ENCODE measurements around the gene STX18.
A peak's percentile ranks its signal among the peaks of the same experiment; 100 is the strongest.
"Not testable (repeated sequence)": the region's sequence is repeated elsewhere in the genome, so short reads cannot be mapped to it uniquely, and the experiment has no call there.

Gene STX18

DNA sequence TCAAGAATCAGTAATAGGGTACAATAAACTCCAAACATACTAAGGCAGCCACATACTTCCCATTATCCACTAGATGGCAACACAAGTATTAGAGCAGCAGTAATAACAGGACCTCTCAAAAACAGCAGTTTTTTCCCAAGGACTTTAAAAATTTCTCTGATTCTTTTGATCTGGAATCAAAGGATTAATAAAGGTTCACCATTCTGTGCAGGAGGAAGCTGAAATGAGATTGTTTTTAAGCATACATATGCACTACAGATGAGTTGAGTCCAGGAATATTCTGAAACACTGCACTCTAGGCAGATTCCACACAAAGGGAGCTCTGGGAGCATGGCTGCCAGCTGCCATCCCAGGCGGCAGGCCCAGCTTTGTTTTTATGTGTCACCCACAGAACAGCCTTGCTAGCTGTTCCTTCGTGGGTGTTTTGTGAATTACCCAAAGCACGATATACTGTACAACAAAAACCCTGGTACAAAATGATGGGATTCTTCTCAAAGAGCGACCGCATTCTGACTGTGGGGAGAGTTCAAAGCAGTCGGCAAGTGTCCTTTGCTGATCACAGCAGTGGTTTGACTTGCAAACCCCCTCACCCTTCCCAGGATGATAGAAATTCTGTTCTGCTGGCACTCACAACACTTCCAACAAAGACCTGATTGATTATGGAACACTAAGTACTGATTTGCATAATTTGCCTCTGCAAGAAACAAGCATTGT lies 61.0 kb downstream of the STX18 start:
- DNase-seq (ENCODE audit: low read depth in 2 of 2): no peak

DNA sequence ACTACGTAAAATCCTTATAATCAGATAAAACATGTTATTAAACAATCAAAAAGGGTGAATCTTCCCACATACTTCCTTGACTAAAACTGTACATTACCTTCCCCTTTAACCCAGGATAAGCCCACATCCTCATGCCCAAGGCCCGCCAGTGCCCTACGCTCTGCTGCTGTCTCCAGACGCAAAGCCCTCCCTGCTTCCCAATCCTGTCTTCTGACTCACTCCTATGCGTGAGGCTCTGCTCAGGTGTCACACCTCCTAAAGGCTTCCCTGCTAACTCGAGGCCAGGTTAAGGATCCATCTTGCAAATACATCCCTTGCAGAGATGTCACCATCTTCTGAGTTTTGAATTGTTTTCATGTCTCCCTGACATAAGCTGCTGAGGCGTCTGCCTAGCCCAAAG lies 61.6 kb downstream of the STX18 start:
- DNase-seq (ENCODE audit: low read depth in 2 of 2): no peak

DNA sequence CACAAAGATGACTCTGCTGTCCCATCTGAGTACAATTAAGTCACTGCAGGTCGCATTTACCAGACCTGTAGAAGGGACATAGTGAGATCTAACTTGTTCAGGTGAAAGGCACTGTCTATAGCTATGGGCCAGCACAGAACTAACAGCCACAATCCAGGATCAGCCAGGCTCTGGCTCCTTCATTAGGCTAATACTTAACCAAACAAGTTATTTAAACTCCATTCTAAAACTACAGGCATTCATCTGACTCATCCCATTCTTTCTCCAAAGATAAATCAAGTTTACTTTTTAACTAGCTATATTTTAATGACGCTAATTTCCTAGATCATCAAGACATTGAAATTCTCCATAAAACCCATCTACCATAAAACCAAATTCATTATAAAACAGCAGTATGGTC lies 62.5 kb downstream of the STX18 start:
- DNase-seq (ENCODE audit: low read depth in 2 of 2): no peak

DNA sequence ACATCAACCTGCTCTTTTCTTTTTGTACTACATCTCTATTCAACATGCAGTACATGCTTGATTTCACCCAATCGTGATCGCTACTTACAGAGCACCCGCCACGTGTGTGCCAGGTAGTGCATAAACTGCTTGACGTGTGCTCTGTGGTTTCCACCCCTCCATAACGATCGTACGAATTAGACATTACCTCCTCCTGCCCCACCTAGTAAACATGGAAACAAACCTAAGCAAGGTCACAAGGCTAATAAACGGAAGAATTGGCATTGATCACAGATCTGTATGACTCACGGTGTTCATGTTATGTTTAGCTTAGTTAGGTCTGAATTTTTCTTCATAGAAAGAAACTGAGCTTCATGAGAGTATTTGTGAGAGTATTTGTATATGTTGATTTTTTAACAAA lies 64.1 kb downstream of the STX18 start:
- DNase-seq (ENCODE audit: low read depth in 2 of 2): no peak

DNA sequence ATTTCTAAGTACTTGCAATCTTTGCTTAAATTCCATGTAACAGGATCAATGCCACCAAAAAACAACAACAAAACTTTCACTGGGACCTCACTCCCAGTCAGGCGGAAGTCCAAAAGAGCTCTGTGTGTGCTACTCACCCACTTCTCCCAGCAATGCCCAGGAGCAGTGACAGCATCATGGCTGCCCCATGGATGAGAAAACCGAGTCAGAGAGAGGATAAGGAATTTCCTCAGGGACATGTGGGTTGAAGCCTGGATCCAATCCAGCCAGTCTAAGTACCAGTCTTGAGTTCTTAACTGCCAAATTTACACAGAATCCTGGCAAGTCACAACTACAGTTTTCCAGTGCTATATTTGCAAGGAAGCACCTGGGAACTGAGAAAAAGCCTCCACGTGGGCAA lies 64.5 kb downstream of the STX18 start:
- no peak for DNase-seq (ENCODE audit: low read depth in 2 of 2)

DNA sequence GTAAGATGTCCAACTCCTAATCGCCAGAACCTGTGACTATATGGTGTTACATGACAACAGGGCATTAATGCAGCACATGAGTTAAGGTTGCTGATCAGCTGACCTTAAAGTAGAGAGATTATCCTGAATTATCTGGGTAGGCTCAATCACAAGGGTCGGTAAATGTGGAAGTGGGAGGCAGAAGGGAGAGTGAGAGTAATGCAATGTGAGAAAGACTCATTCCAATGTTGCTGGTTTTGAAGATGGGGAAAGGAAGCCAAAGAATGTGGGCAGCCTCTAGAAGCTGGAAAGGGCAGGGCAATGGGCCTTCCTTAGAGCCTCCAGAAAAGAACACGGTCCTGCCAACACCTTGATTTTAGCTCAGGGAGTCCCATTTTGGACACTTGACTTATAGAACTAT lies 67.4 kb downstream of the STX18 start:
- no peak for DNase-seq (ENCODE audit: low read depth in 2 of 2)

DNA sequence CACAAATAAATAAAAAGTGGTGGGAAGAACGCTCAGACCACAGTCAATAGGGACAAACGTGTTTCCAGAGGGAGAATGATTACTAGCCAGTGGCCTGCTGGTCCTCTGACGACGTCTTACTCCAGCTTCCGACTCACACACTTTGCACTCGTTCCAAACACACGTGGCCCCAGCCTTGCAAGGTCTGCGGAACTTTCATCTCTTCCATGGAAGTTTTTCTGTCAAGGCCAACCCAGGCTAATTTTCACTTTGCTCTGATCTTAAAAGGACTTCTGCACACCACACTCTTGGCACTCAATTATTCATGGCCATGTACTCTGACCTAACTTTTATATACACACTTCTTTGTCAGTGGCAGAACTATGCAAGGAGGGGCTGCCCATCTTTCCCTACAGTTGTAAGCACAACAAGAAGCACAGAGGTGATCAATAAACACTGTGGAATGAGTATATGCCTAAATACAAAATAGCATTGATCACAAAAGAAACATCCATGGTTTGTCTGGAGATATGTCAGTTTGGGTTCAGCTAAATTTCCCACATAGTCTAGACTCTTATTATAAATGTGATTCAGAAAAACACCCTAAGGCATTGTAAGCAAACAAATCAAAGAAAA lies 69.4 kb downstream of the STX18 start:
- no peak for DNase-seq (ENCODE audit: low read depth in 2 of 2)

DNA sequence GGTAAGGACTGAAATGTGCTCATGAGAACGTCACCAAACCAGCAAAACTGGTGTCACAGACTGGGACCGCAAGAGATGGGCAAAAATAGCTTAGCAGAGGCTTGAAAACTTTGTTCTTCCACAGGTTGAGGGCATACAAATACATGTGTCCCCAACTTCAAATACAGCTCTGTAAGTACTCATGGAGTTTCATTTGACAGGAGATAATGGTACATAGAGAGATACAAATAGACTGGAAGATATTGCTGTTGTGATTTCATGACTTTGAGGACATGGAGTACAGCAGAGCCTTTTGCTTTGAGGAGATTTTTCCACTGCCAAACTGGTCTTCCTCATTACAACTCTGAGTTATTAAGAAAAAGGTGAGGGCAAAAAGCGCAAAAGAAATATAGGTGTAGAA lies 70.7 kb downstream of the STX18 start:
- DNase-seq (ENCODE audit: low read depth in 2 of 2): no peak

DNA sequence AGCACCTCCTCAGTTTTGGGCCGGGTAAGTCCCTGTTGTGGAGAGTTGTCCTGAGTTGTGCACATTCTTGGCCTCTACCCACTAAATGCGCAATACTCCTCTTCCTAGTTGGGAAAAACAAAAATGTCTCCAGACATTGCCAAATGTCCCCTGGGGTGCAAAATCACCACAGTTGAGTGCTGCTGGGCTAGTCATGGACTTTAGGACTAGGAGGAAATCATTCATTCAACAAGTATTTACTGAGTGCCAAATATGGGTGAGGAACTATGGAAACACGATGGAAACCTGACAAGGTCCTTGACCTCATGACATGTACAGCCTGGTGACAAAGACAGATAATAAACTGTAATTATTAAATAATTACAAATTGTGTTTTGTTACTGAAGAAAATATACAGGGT lies 71.6 kb downstream of the STX18 start:
- DNase-seq (ENCODE audit: low read depth in 2 of 2): no peak

DNA sequence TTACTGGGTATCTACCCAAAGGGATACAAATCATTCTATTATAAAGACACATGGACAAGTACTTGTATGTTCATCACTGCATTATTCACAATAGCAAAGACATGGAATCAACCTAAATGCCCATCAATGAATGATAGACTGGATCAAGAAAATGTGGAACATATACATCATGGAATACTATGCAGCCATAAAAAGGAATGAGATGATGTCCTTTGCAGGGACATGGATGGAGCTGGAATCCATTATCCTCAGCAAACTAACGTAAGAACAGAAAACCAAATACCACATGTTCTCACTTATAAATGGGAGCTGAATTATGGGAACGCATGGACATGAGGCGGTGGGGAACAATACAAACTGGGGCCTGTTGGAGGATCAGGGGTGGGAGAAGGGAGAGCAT lies 76.6 kb downstream of the STX18 start:
- not testable (repeated sequence) for DNase-seq (ENCODE audit: low read depth in 2 of 2)

DNA sequence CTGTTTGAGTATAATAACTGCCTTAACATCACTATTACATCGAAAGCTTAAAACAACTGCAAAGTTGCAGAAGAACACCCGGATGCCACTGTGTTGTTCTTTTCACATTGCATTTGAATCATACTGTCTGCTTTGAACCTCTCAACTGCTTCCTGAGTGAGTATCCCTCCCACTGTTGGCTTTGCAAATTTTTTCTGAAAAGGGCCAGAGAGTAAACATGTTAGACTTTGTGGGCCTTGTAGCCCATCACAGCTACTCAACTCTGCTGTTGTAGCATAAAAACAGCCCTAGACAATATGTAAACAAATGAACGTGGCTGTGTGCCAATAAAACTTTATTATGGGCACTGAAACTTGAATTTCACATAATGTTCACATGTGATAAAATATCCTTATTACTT lies 78.9 kb downstream of the STX18 start:
- no peak for DNase-seq (ENCODE audit: low read depth in 2 of 2)

DNA sequence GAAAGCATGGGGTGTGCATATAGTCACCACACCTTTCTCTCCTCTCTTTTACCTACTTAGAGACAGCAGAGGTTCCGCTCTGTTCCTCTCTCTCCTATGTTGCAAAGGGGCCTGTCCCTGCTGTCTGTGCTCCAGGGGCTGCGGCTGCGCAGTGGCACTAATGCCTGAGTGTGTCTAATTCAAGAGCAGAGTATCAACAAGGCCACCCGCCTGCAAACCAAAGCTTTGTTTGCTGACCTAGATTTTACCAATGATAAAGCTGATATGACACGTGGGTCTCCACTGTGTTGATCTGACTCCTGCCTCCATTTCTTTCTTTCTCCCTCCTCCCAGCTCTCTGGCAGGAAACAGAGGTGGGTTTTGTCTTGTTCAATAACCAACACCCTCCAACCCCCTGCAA lies 80.0 kb downstream of the STX18 start:
- no peak for DNase-seq (ENCODE audit: low read depth in 2 of 2)

DNA sequence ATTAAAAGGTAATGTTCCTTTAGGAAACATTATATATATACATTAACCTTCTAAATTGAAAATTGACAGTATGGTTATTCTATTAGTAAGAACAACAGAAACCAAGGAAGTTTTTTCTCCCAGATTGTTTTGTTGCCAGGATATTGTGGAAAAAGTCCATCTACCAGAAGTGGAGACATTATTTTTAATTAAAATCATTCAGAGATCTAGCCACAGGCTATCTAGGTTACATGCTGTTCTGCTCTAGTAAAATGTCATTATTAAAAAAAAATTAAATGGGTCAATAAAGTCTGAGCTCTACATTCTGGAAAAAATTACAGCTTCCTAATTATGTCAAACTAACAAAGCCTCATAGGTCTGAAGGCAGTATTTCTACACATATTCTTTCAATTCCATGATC lies 80.7 kb downstream of the STX18 start:
- DNase-seq (ENCODE audit: low read depth in 2 of 2): no peak

DNA sequence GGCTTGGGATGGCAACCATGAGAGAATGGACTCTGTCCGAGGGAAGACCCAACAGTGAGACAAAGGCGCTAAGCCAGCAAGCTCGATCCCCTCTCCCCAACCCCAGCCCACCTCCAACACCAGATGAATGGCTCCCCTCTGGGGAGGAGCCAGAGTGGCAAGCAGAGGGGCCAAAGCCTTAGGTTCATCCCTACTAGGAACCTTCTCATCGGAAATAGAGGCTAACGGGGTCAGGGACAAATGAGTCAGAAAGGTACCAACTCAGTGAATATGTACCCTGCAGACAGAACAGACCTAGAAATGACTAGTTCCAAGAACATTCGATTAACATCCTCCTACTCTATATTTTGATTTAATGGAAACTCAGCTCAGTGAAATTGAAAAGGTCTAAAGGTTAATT lies 81.1 kb downstream of the STX18 start:
- DNase-seq (ENCODE audit: low read depth in 2 of 2): no peak

DNA sequence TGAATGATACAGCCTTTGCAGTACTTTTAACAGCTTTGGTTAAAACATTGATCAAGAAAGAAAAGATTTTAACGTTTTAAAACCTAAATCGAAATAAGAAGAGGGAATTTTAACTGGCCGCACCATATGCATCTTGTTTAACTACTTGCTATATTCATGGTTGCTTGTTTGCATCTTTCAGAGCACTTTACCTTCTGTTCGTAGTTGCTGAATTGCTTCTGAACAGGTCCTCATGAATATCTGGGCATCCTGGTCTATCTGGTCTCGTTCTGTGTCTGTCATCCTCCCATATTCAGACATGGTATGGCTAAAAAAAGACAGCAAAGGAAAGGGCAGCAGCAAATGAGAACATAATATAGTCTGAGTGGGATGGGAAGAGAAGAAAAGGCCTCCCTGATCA lies 82.7 kb downstream of the STX18 start:
- no peak for DNase-seq (ENCODE audit: low read depth in 2 of 2)

DNA sequence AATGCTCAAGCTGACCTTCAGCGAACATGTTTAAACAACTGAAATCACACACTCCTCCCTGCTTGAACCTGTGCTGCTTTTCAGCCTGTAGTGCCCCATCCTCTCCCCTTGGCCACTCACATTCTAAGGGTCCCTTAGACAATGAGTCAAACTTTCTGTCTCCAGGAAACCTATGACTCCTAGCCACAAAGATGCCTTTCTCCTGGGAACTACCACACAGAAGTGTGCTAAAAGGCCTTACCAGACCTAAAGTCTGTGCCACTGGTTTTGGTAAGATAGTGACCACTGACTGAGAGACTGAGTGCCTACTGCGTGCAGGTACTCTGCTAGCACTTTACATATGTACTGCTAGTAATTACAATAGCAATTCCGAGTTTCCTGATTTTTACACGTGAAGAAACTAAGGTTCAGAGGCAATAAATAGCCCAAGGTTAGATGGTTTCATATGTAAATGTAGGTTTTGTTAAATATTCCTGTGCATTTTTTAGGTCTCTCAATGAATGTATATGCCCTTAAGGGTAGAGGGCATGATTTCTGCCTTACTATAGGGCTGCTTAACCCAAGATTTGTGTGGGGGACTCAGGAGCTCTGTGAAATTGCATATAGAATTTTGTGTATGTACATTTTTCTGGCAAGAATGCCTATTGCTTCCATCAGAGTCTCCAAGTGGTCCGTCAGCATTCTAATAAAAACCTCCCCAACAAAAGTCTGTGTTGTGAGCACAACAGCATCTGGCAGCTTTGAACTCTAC lies 83.9 kb downstream of the STX18 start:
- DNase-seq (ENCODE audit: low read depth in 2 of 2): no peak

DNA sequence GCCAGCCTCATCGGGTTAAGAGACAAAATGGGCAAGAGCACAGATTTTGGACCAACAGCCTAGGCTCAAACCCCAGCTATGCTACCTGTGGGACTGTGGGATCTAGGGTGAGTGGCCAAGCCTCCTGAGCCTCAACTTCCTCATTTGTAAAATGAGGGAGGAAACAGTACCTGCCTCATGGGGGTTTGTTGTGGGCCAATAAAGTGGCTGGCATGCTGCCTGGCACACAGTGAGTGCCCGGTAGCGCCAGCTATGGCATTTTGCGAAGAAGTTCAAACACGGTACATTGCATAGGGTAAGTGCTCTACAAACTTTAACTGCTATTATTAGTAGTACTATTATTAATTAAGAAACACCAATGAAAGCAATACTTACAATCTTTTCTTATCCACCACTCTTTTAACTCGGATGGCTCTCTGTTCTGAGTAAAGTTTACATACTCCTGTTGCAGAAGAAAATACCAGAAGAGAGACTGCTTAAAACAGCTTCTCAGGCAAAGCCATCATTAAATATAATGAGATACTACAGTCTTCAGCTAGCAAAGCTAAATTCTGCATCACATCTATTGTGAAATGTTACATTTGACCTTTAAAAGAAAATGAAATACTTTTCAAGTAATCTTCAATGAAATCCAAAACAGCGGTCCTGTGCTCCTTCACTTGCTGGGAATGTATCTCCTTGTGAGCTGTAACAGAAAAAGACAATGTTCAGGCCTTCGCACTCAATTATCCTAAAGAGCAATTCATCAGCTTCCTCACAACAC lies 84.9 kb downstream of the STX18 start:
- no peak for DNase-seq (ENCODE audit: low read depth in 2 of 2)

DNA sequence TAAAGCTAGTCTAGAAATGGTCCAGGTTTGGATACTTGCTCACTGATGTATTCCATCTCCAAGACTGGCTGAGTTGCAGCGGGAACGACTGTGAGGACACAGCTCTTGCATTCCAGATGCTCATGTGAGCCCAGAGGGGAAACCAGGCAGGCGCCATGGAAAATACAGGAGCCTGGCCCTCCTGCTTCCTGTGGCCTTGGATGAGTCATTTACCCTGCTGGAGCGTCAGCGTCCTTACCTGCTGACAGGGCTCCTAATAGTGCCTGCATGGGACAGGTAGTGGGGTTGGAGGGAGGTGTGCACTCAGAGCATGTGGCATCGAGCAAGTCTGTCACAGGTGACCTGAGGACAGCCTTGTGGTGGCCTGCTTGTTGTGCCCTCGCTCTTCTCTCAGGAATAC lies 85.5 kb downstream of the STX18 start:
- no peak for DNase-seq (ENCODE audit: low read depth in 2 of 2)

DNA sequence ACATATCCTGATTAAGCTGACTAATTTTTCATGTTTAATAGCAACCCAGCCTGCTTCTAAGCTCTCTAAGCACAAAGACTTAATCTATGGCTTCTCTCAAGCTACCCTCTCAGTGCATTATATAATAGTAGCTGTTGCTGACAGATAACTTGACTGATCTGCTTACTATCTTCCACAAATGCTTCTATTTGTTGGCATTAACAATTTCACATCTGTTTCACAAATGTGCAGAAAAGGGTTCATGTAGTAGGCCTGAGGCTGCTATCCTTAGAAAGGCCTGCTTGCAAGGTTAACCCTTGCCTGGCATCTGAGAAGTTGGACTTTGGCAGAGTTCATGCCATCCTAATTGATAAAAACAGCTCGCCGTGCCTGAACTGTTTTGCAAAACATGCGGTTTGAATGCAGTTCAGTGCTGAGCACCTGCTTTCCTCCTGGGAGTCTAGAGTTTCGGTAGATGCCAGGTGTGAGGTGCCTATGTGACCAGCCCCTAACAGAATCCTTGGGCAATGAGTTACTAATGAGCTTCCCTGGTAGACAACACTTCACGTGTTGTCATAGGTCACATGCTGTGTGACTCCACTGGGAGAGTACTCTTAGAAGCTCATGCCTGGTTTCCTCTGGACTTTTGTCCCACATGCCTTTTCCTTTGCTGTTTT lies 86.5 kb downstream of the STX18 start:
- DNase-seq (ENCODE audit: low read depth in 2 of 2): no peak

DNA sequence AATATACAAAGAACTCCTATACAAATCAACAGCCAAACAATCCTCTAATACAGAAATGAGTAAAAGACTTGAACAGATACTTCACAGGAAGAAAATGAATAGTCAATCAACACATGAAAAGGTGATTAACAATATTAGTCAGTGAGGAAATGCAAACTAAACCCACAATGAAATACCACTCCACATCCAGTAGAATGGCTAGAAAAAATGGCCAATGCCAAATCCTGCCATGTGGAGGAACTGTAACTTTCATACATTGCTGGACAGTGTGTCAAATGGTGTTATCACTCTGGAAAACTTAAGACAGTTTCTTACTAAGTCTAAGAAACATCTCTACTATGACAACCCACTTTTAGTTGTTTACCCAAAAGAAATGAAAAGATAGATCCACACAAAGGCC lies 95.4 kb downstream of the STX18 start:
- no peak for DNase-seq (ENCODE audit: low read depth in 2 of 2)

DNA sequence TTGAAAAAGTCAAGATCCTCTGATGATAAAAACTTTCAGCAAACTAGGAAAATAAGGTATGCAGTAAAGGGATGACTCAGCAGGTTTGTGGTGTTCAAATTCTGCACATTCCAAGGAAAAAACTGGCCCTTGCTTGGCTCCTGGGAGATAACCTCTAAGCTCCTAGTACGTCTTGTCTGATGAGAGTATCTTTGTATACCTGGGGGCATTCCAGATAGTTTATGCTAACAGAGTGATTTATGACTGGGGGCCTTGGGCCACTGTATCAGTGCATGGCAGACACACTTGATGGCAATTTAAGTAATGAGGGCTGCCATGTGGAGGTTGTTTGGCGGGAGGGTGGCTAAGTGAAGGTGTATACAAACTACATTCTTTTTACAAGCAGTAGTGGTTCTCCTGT lies 98.0 kb downstream of the STX18 start:
- peak; percentile 47 to 54 for DNase-seq (ENCODE audit: low read depth in 2 of 2)

All from fibroblast of skin of left biceps (primary cell).